Fibroblast of peridontal ligament (primary cell): ENCODE data around the gene LIPG.
A peak's percentile ranks its signal among the peaks of the same experiment; 100 is the strongest.

Source experiments
- DNase-seq: peaks from one replicate; pipeline ENCODE4 v3.0.0-alpha.2; 2010; ENCODE audit errors: extremely low read depth

The LIPG gene

GRCh38 chr18:49546719-49547273 is 15.1 kb upstream of the LIPG start:
- DNase-seq = no peak

- DNase-seq = no peak
Measured at GRCh38 chr18:49547701-49548100, 14.2 kb upstream of the LIPG start.

GRCh38 chr18:49548229-49548636 is 13.6 kb upstream of the LIPG start:
- no peak for DNase-seq

GRCh38 chr18:49550621-49551339 is 11.1 kb upstream of the LIPG start:
- DNase-seq = no peak

- DNase-seq = no peak
Measured at GRCh38 chr18:49553003-49553402, 8.9 kb upstream of the LIPG start.

- no peak for DNase-seq
Measured at GRCh38 chr18:49555641-49556040, 6.2 kb upstream of the LIPG start.

GRCh38 chr18:49558356-49558755 is 3.5 kb upstream of the LIPG start:
- DNase-seq = no peak

GRCh38 chr18:49559326-49559931 is 2.4 kb upstream of the LIPG start:
- DNase-seq = peak; percentile 63

GRCh38 chr18:49560277-49560623 is 1.6 kb upstream of the LIPG start:
- no peak for DNase-seq

- DNase-seq = no peak
Measured at GRCh38 chr18:49560624-49561288, 1.1 kb upstream of the LIPG start.

- no peak for DNase-seq
Measured at GRCh38 chr18:49562481-49563129, 748 bp downstream of the LIPG start.

GRCh38 chr18:49563130-49563540 is 1.3 kb downstream of the LIPG start:
- no peak for DNase-seq

- no peak for DNase-seq
Measured at GRCh38 chr18:49563701-49564517, 2.1 kb downstream of the LIPG start.

GRCh38 chr18:49564518-49564834 is 2.6 kb downstream of the LIPG start:
- no peak for DNase-seq

GRCh38 chr18:49565101-49565500 is 3.2 kb downstream of the LIPG start:
- DNase-seq = no peak

GRCh38 chr18:49565612-49566011 is 3.8 kb downstream of the LIPG start:
- peak; percentile 6 for DNase-seq

GRCh38 chr18:49566217-49566770 is 4.4 kb downstream of the LIPG start:
- no peak for DNase-seq

GRCh38 chr18:49566985-49567384 is 5.1 kb downstream of the LIPG start:
- no peak for DNase-seq

GRCh38 chr18:49569724-49570123 is 7.9 kb downstream of the LIPG start:
- DNase-seq = no peak

- DNase-seq = no peak
Measured at GRCh38 chr18:49570836-49571235, 9.0 kb downstream of the LIPG start.

- no peak for DNase-seq
Measured at GRCh38 chr18:49572611-49573345, 10.9 kb downstream of the LIPG start.
